ENCODE data around the gene FAN1.

DNA sequence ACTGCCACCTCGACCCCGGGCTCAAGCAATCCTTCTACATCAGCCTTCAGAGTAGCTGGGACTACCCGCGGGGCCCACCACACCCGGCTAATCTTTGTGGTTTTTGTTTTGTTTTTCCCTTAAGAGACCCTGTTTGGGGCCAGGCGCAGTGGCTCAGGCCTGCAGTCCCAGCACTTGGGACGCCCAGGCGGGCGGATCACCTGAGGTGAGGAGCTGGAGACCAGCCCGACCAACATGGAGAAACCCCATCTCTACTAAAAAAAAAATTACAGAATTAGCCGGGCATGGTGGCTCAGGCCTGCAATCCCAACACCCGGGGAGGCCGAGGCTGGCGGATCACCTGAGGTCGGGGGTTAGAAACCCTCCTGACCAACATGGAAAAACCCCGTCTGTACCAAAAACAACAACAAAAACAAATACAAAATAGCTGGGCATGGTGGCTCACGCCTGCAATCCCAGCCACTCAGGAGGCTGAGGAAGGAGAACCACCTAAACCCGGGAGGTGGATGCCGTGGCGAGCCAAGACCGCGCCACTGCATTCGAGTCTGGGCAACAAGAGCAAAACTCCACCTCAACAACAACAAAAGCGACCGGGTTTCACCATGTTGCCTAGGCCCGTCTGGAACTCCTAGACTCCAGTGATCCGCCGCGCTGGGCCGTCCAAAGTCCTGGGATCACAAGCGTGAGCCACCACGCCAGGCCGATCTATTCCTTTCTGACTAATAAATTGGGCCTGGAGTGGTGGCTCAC is 8.1 kb upstream of the FAN1 start:
- no peak for TF ChIP-seq POLR2AphosphoS5 (IDR thresholded peaks at IDR 0.05; ENCODE audit: low read depth, low read length)
- TF ChIP-seq POLR2A (IDR thresholded peaks at IDR 0.05; ENCODE audit: low read depth, low read length), result no peak
- no peak for TF ChIP-seq TAF1 (IDR thresholded peaks at IDR 0.05; ENCODE audit: borderline replicate concordance, low read depth, low read length)

Data from GM12892 (cell line).